ENCODE results near the gene ZNF593OS.

- TF ChIP-seq JUN (IDR thresholded peaks at IDR 0.05; ENCODE audit: low read depth, low read length): no peak
- TF ChIP-seq TEAD4 (IDR thresholded peaks at IDR 0.05; ENCODE audit: low read depth, low read length): no peak
- no peak for TF ChIP-seq TAF1 (IDR thresholded peaks at IDR 0.05; ENCODE audit: low read depth, low read length)
Measured at GRCh38 chr1:26215246-26215645, 43.6 kb upstream of the ZNF593OS start.

All from H1 (cell line).